ENCODE results near the gene P3H1.

DNA sequence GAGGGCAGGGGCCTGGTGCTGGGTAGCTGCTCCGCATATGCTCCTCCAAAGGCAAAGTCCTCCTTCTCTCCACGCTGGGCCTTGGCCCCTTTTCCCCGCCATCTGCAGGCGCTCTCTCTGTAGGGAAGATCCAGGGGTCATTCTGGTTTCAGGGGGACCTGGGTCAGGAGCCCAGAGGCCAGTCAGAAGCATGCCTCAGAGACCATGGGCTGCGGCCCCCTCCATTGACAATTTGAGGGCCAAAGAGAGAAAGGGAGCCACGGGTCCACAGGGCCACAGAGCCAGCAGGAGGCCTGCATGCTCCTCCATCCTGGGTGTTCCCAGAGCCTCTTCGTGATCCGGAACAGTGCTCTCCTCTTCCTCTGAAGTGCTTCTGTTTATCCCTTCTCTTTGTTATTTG, 24.7 kb downstream of the P3H1 start:
- TF ChIP-seq, protein P1, sequence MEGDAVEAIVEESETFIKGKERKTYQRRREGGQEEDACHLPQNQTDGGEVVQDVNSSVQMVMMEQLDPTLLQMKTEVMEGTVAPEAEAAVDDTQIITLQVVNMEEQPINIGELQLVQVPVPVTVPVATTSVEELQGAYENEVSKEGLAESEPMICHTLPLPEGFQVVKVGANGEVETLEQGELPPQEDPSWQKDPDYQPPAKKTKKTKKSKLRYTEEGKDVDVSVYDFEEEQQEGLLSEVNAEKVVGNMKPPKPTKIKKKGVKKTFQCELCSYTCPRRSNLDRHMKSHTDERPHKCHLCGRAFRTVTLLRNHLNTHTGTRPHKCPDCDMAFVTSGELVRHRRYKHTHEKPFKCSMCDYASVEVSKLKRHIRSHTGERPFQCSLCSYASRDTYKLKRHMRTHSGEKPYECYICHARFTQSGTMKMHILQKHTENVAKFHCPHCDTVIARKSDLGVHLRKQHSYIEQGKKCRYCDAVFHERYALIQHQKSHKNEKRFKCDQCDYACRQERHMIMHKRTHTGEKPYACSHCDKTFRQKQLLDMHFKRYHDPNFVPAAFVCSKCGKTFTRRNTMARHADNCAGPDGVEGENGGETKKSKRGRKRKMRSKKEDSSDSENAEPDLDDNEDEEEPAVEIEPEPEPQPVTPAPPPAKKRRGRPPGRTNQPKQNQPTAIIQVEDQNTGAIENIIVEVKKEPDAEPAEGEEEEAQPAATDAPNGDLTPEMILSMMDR (IDR thresholded peaks at IDR 0.05): no peak
- TF ChIP-seq POLR2A (IDR thresholded peaks at IDR 0.05): no peak

Measured in thyroid gland (tissue), 4 donors.